ENCODE measurements around the gene RWDD4.

Gene RWDD4

GRCh38 chr4:183659029-183659871 is at the start of gene RWDD4, which contains the start of gene TRAPPC11:
RWDD4 (minus strand) TSS chr4:183659185; CDS start chr4:183658952, 233 bp downstream.
TRAPPC11 (plus strand) TSS chr4:183659293; CDS start chr4:183663868, 4,575 bp downstream.
- H3K4me1 ChIP-seq: no peaks in the 10 kb centered on the region
- H3K9me3 ChIP-seq (ENCODE audit: control insufficient read depth, low read length): no peaks in the 10 kb centered on the region
- peak within 1 kb of the TSS; percentile 71 for H3K4me3 ChIP-seq (ENCODE audit: low read depth, low read length)
- H2AFZ ChIP-seq: peak within 1 kb of the TSS; percentile 89
- H3K27ac ChIP-seq: peak within 1 kb of the TSS; percentile 53
- peak within 1 kb of the TSS; percentile 17 for H3K9ac ChIP-seq
- H3K4me2 ChIP-seq (ENCODE audit: low read length): peak within 1 kb of the TSS; percentile 77
- no peaks in the 10 kb centered on the region for H3K36me3 ChIP-seq (ENCODE audit: control insufficient read depth, insufficient read depth, low read length)
- H3K27me3 ChIP-seq (ENCODE audit: control insufficient read depth, insufficient read depth, low read length): no peaks in the 10 kb centered on the region
- H3K79me2 ChIP-seq: no peaks in the 10 kb centered on the region
- peak; percentile 11 for TF ChIP-seq CTCF (IDR thresholded peaks at IDR 0.05)

- H3K36me3 ChIP-seq (ENCODE audit: control insufficient read depth, insufficient read depth, low read length): no peaks in the 10 kb centered on the region
- H3K9me3 ChIP-seq (ENCODE audit: control insufficient read depth, low read length): no peaks in the 10 kb centered on the region
- no peak overlapping the region for H3K9ac ChIP-seq
- no peaks in the 10 kb centered on the region for H3K79me2 ChIP-seq
- H3K4me2 ChIP-seq (ENCODE audit: low read length): no peak overlapping the region
- peaks cover 3% of the 10 kb centered on the region for H3K4me1 ChIP-seq
- TF ChIP-seq CTCF (IDR thresholded peaks at IDR 0.05): no peak
- H3K4me3 ChIP-seq (ENCODE audit: low read depth, low read length): no peak overlapping the region
- no peaks in the 10 kb centered on the region for H3K27me3 ChIP-seq (ENCODE audit: control insufficient read depth, insufficient read depth, low read length)
- no peak overlapping the region for H3K27ac ChIP-seq
- no peak overlapping the region for H2AFZ ChIP-seq
Measured at GRCh38 chr4:183702492-183702891, 43.5 kb upstream of the RWDD4 start.

- H3K27ac ChIP-seq: no peak overlapping the region
- no peaks in the 10 kb centered on the region for H3K9me3 ChIP-seq (ENCODE audit: control insufficient read depth, low read length)
- H3K4me3 ChIP-seq (ENCODE audit: low read depth, low read length): no peak overlapping the region
- H3K9ac ChIP-seq: no peak overlapping the region
- H3K36me3 ChIP-seq (ENCODE audit: control insufficient read depth, insufficient read depth, low read length): no peaks in the 10 kb centered on the region
- no peak overlapping the region for H2AFZ ChIP-seq
- H3K4me2 ChIP-seq (ENCODE audit: low read length): no peak overlapping the region
- no peaks in the 10 kb centered on the region for H3K79me2 ChIP-seq
- H3K27me3 ChIP-seq (ENCODE audit: control insufficient read depth, insufficient read depth, low read length): no peaks in the 10 kb centered on the region
- TF ChIP-seq CTCF (IDR thresholded peaks at IDR 0.05): no peak
- peaks cover 3% of the 10 kb centered on the region for H3K4me1 ChIP-seq
Measured at GRCh38 chr4:183700407-183700806, 41.4 kb upstream of the RWDD4 start.

- no peaks in the 10 kb centered on the region for H3K27me3 ChIP-seq (ENCODE audit: control insufficient read depth, insufficient read depth, low read length)
- no peak for TF ChIP-seq CTCF (IDR thresholded peaks at IDR 0.05)
- no peak overlapping the region for H3K4me2 ChIP-seq (ENCODE audit: low read length)
- no peak overlapping the region for H3K27ac ChIP-seq
- no peak overlapping the region for H3K9ac ChIP-seq
- H2AFZ ChIP-seq: no peak overlapping the region
- H3K4me3 ChIP-seq (ENCODE audit: low read depth, low read length): no peak overlapping the region
- H3K79me2 ChIP-seq: no peaks in the 10 kb centered on the region
- no peaks in the 10 kb centered on the region for H3K36me3 ChIP-seq (ENCODE audit: control insufficient read depth, insufficient read depth, low read length)
- peaks cover 3% of the 10 kb centered on the region for H3K4me1 ChIP-seq
- H3K9me3 ChIP-seq (ENCODE audit: control insufficient read depth, low read length): no peaks in the 10 kb centered on the region
Measured at GRCh38 chr4:183698909-183699308, 39.9 kb upstream of the RWDD4 start.
